Keratinocyte (primary cell): ENCODE results near the gene CUBN.

ENCODE experiments used
- EZH2 ChIP-seq: IDR thresholded peaks from one replicate; pipeline ENCODE4 v1.6.1; 2012; ENCODE audit warnings: inconsistent platforms, mild to moderate bottlenecking, low read length, moderate library complexity
- TF ChIP-seq, protein P1 (sequence below), 3 experiments: IDR thresholded peaks in 1 of 3; conservative IDR thresholded peaks in 1 of 3; optimal IDR thresholded peaks in 1 of 3; 2 replicates in 2 of 3; 3 replicates in 1 of 3; pipeline versions ENCODE3 to v1.5.1; 2011; ENCODE audit warnings: low read length in 3 of 3, mild to moderate bottlenecking in 3 of 3, moderate library complexity in 2 of 3, control low read depth in 1 of 3, inconsistent platforms in 1 of 3; ENCODE audit not compliant: insufficient read depth in 2 of 3; ENCODE audit errors: extremely low read depth in 1 of 3

DNA sequence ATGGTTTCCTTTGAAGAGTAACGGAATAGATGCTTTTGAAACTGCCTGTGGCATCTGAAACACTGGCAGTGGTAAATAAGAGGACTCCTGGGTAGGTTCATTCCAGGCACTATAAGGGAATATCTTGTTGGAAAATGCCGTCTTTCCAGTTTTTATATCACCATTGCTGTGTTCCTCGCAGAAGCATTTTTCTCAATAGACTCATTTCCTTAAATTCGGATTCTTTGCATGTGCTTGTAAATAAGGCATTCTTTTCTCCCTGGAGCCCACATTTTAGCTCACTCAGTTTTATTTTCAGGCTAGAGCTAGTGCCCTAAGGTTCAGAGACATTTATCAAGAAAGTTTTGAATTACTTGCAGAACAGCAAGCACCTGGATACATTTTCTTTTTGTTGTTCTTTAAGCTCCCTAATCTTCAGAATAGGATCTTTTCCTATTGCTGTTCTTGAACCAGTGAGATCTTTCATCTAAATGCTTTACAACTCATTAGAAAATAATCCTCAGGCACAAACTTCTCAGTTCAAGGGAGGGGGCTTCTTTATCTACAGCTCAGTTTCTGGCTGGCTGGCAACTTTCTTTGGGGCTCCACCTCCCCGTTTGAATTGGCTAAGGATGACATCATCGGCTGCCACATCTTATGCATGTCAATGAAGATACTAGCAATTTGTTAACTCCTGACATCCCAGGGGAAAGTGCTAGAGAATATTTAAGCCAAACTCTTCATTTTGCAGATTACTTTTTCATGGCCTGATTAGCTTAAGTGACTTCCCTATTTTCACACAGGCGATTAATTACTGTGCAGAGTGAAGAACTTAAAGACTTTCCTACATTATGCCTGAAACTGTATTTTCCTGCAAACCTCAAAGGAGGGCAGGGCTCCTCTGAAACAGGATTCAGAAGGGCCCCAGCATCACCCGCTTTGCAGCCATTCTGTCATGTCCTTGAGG lies 178.7 kb downstream of the CUBN start:
- TF ChIP-seq, protein P1, sequence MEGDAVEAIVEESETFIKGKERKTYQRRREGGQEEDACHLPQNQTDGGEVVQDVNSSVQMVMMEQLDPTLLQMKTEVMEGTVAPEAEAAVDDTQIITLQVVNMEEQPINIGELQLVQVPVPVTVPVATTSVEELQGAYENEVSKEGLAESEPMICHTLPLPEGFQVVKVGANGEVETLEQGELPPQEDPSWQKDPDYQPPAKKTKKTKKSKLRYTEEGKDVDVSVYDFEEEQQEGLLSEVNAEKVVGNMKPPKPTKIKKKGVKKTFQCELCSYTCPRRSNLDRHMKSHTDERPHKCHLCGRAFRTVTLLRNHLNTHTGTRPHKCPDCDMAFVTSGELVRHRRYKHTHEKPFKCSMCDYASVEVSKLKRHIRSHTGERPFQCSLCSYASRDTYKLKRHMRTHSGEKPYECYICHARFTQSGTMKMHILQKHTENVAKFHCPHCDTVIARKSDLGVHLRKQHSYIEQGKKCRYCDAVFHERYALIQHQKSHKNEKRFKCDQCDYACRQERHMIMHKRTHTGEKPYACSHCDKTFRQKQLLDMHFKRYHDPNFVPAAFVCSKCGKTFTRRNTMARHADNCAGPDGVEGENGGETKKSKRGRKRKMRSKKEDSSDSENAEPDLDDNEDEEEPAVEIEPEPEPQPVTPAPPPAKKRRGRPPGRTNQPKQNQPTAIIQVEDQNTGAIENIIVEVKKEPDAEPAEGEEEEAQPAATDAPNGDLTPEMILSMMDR (optimal IDR thresholded peaks at IDR 0.05 in 1 of 3, IDR thresholded peaks at IDR 0.05 in 1 of 3, conservative IDR thresholded peaks at IDR 0.05 in 1 of 3; ENCODE audit: extremely low read depth in 1 of 3, insufficient read depth in 2 of 3, low read length in 3 of 3): no peak
- no peak for TF ChIP-seq EZH2
